Ishikawa (cell line): ENCODE data around the gene HSD17B1.

Experiments
- YY1 ChIP-seq: IDR thresholded peaks from 2 replicates; pipeline ENCODE4 v1.6.1; 2012; ENCODE audit warnings: low read depth
- TF ChIP-seq, protein P1 (sequence below): IDR thresholded peaks from 2 replicates; pipeline ENCODE4 v1.6.1; 2012; ENCODE audit warnings: low read depth, mild to moderate bottlenecking

GRCh38 chr17:42561897-42562387 lies 9.2 kb downstream of the HSD17B1 start, which contains the start of gene COASY:
- TF ChIP-seq, protein P1, sequence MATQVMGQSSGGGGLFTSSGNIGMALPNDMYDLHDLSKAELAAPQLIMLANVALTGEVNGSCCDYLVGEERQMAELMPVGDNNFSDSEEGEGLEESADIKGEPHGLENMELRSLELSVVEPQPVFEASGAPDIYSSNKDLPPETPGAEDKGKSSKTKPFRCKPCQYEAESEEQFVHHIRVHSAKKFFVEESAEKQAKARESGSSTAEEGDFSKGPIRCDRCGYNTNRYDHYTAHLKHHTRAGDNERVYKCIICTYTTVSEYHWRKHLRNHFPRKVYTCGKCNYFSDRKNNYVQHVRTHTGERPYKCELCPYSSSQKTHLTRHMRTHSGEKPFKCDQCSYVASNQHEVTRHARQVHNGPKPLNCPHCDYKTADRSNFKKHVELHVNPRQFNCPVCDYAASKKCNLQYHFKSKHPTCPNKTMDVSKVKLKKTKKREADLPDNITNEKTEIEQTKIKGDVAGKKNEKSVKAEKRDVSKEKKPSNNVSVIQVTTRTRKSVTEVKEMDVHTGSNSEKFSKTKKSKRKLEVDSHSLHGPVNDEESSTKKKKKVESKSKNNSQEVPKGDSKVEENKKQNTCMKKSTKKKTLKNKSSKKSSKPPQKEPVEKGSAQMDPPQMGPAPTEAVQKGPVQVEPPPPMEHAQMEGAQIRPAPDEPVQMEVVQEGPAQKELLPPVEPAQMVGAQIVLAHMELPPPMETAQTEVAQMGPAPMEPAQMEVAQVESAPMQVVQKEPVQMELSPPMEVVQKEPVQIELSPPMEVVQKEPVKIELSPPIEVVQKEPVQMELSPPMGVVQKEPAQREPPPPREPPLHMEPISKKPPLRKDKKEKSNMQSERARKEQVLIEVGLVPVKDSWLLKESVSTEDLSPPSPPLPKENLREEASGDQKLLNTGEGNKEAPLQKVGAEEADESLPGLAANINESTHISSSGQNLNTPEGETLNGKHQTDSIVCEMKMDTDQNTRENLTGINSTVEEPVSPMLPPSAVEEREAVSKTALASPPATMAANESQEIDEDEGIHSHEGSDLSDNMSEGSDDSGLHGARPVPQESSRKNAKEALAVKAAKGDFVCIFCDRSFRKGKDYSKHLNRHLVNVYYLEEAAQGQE, result no peak
- TF ChIP-seq YY1, result peak; percentile 62
